NCI-H187 (cell line): ENCODE results near the gene BMF.
"Not testable (repeated sequence)": the region's sequence is repeated elsewhere in the genome, so short reads cannot be mapped to it uniquely, and the experiment has no call there.

Experiments used
- DNase-seq, 2 experiments: peaks; one replicate each; lab custom pipeline; 2025; lab: John Stamatoyannopoulos, UW

The BMF gene

GRCh38 chr15:40128766-40129660, 20.3 kb upstream of the BMF start:
- DNase-seq: no peak

GRCh38 chr15:40125950-40126349, 17.3 kb upstream of the BMF start:
- no peak for DNase-seq

- DNase-seq: not testable (repeated sequence)
Observed at GRCh38 chr15:40124807-40125285, 16.2 kb upstream of the BMF start.

GRCh38 chr15:40124333-40124732, 15.7 kb upstream of the BMF start:
- not testable (repeated sequence) for DNase-seq

GRCh38 chr15:40123863-40124262, 15.2 kb upstream of the BMF start:
- not testable (repeated sequence) for DNase-seq

- DNase-seq: not testable (repeated sequence)
Observed at GRCh38 chr15:40122989-40123388, 14.3 kb upstream of the BMF start.

- DNase-seq: no peak
Observed at GRCh38 chr15:40121911-40122638, 13.4 kb upstream of the BMF start.

GRCh38 chr15:40118473-40118872, 9.8 kb upstream of the BMF start:
- no peak for DNase-seq

- DNase-seq: no peak
Observed at GRCh38 chr15:40115670-40116093, 7.0 kb upstream of the BMF start.

- not testable (repeated sequence) for DNase-seq
Observed at GRCh38 chr15:40115106-40115505, 6.4 kb upstream of the BMF start.

GRCh38 chr15:40114218-40114617, 5.5 kb upstream of the BMF start:
- no peak for DNase-seq

GRCh38 chr15:40112789-40113188, 4.1 kb upstream of the BMF start:
- no peak for DNase-seq

GRCh38 chr15:40111888-40112287, 3.2 kb upstream of the BMF start:
- no peak for DNase-seq

GRCh38 chr15:40110866-40111550, 2.3 kb upstream of the BMF start:
- DNase-seq: no peak

GRCh38 chr15:40108061-40108854, 421 bp downstream of the BMF start:
- no peak for DNase-seq

- DNase-seq: no peak
Observed at GRCh38 chr15:40106203-40107161, 2.2 kb downstream of the BMF start.

GRCh38 chr15:40105517-40106202, 3.0 kb downstream of the BMF start:
- no peak for DNase-seq

GRCh38 chr15:40104865-40105516, 3.7 kb downstream of the BMF start:
- DNase-seq: peak; percentile 54 to 58

GRCh38 chr15:40104296-40104864, 4.3 kb downstream of the BMF start:
- no peak for DNase-seq
